ENCODE data around the gene PDLIM7.

Gene PDLIM7

GRCh38 chr5:177472460-177473442 is 24.7 kb downstream of the PDLIM7 start:
- no peak for DNase-seq (ENCODE audit: low spot score)

GRCh38 chr5:177471610-177472356 is 25.6 kb downstream of the PDLIM7 start:
- no peak for DNase-seq (ENCODE audit: low spot score)

- DNase-seq (ENCODE audit: low spot score): no peak
Observed at GRCh38 chr5:177470759-177471536, 26.5 kb downstream of the PDLIM7 start.

GRCh38 chr5:177469750-177470525 is 27.5 kb downstream of the PDLIM7 start:
- DNase-seq (ENCODE audit: low spot score): no peak

GRCh38 chr5:177468685-177469628 is 28.4 kb downstream of the PDLIM7 start:
- DNase-seq (ENCODE audit: low spot score): peak; percentile 87

GRCh38 chr5:177468329-177468684 is 29.1 kb downstream of the PDLIM7 start:
- no peak for DNase-seq (ENCODE audit: low spot score)

GRCh38 chr5:177467436-177467835 is 30.0 kb downstream of the PDLIM7 start:
- no peak for DNase-seq (ENCODE audit: low spot score)

GRCh38 chr5:177466861-177467260 is 30.5 kb downstream of the PDLIM7 start:
- no peak for DNase-seq (ENCODE audit: low spot score)

GRCh38 chr5:177465044-177465443 is 32.4 kb downstream of the PDLIM7 start:
- DNase-seq (ENCODE audit: low spot score): no peak

- DNase-seq (ENCODE audit: low spot score): no peak
Observed at GRCh38 chr5:177462021-177462670, 35.3 kb downstream of the PDLIM7 start.

- DNase-seq (ENCODE audit: low spot score): no peak
Observed at GRCh38 chr5:177459819-177460628, 37.4 kb downstream of the PDLIM7 start.

GRCh38 chr5:177459357-177459756 is 38.0 kb downstream of the PDLIM7 start:
- DNase-seq (ENCODE audit: low spot score): no peak

- peak; percentile 75 for DNase-seq (ENCODE audit: low spot score)
Observed at GRCh38 chr5:177458912-177459350, 38.5 kb downstream of the PDLIM7 start.

- no peak for DNase-seq (ENCODE audit: low spot score)
Observed at GRCh38 chr5:177457852-177458681, 39.3 kb downstream of the PDLIM7 start.

GRCh38 chr5:177456976-177457851 is 40.2 kb downstream of the PDLIM7 start:
- DNase-seq (ENCODE audit: low spot score): peak; percentile 100

GRCh38 chr5:177456591-177456964 is 40.8 kb downstream of the PDLIM7 start:
- no peak for DNase-seq (ENCODE audit: low spot score)
